NCI-H774 (cell line): ENCODE measurements around the gene CERK.
"Not testable (repeated sequence)": the region's sequence is repeated elsewhere in the genome, so short reads cannot be mapped to it uniquely, and the experiment has no call there.

Source experiments
- DNase-seq: peaks from one replicate; lab custom pipeline; 2025; lab: John Stamatoyannopoulos, UW

CERK gene

GRCh38 chr22:46661221-46661851 lies 76.7 kb downstream of the CERK start:
- DNase-seq: peak; percentile 63

GRCh38 chr22:46660604-46661201 lies 77.3 kb downstream of the CERK start:
- peak; percentile 49 for DNase-seq

- DNase-seq: no peak
Measured at GRCh38 chr22:46659791-46660186, 78.3 kb downstream of the CERK start.

- DNase-seq: no peak
Measured at GRCh38 chr22:46659059-46659790, 78.8 kb downstream of the CERK start.

- DNase-seq: no peak
Measured at GRCh38 chr22:46657996-46658947, 79.8 kb downstream of the CERK start.

- DNase-seq: no peak
Measured at GRCh38 chr22:46657655-46657953, 80.4 kb downstream of the CERK start.

GRCh38 chr22:46656856-46657654 lies 81.0 kb downstream of the CERK start:
- no peak for DNase-seq

- no peak for DNase-seq
Measured at GRCh38 chr22:46655861-46656608, 82.0 kb downstream of the CERK start.

- no peak for DNase-seq
Measured at GRCh38 chr22:46654927-46655595, 83.0 kb downstream of the CERK start.

GRCh38 chr22:46654426-46654825 lies 83.6 kb downstream of the CERK start:
- DNase-seq: no peak

- no peak for DNase-seq
Measured at GRCh38 chr22:46653596-46653995, 84.5 kb downstream of the CERK start.

GRCh38 chr22:46652847-46653331 lies 85.2 kb downstream of the CERK start:
- DNase-seq: peak; percentile 9

GRCh38 chr22:46652081-46652846 lies 85.8 kb downstream of the CERK start:
- no peak for DNase-seq

GRCh38 chr22:46651316-46651715 lies 86.7 kb downstream of the CERK start:
- DNase-seq: no peak

GRCh38 chr22:46650078-46650810 lies 87.8 kb downstream of the CERK start:
- DNase-seq: no peak

- peak; percentile 20 for DNase-seq
Measured at GRCh38 chr22:46649141-46650077, 88.6 kb downstream of the CERK start.

GRCh38 chr22:46648225-46648820 lies 89.7 kb downstream of the CERK start:
- DNase-seq: not testable (repeated sequence)
